NCI-H1694 treated with DMSO at 0.1 percent for 48 hours (cell line): ENCODE measurements around the gene CRMP1.
"Not testable (repeated sequence)": the region's sequence is repeated elsewhere in the genome, so short reads cannot be mapped to it uniquely, and the experiment has no call there.

Experiments
- DNase-seq: peaks from one replicate; lab custom pipeline; 2025; lab: John Stamatoyannopoulos, UW

CRMP1 gene

GRCh38 chr4:5856362-5856761 is 36.5 kb downstream of the CRMP1 start:
- DNase-seq = not testable (repeated sequence)

DNA sequence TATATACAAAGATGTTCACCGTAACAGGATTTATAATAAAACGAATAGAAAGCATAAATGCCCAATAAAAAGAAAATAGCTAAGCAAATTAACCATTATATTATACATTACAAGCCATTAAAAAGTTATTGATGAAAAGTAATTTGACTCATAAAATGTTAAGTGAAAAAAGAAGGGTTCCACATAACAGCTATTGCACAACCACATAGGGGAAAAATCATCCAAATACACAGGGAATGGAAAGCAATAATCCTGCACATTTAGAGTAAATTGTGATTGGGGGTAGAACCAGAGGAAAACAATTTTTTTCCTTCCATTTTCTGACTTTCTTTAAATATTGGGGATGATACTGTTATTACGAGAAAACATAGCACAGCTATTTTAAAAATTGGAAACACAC is 38.0 kb downstream of the CRMP1 start:
- DNase-seq = no peak

- no peak for DNase-seq
These were observed 40.2 kb downstream of the CRMP1 start for GRCh38 chr4:5852523-5853202.

- DNase-seq = no peak
These were observed 41.1 kb downstream of the CRMP1 start for GRCh38 chr4:5851637-5852301.

DNA sequence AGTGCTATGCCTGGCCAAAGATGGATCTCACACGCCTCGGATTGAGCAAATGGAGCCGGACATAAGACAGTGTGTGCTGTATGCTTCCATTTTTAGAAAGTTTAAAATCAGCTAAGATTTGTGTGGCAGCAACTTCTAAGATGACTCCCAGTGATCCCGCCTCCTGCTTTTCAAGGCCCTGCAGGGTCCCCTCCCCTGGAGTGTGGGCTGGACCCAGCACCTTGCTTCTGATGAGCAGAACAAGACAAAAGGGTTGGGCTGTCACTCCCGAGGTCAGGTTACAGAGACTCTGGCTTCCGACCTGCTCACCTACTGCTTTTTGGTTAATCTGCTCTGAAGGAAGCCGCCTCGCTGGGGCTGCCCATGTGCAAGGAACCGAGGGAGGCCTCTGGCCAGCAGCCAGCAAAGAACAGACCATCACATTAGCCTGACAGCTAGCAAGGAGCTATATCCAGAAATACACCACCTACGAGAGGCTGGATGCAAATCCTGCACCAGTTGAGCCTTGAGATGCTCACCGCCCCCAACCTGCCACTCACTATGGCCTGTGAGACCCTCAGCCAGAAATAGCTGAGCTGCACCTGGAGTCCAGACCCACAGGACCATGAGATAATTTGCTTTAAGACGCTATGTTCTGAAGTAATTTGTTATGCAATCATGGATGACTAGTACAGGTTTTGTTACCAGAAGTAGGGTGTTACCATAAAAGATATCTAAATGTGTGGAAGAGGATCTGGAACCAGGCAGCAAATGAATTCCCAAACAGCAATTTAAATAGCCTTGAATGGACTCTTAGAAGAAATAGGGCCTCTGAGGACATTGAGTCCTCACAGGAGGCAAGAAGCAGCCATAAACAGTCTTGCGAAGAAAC is 47.6 kb downstream of the CRMP1 start:
- DNase-seq = no peak

DNA sequence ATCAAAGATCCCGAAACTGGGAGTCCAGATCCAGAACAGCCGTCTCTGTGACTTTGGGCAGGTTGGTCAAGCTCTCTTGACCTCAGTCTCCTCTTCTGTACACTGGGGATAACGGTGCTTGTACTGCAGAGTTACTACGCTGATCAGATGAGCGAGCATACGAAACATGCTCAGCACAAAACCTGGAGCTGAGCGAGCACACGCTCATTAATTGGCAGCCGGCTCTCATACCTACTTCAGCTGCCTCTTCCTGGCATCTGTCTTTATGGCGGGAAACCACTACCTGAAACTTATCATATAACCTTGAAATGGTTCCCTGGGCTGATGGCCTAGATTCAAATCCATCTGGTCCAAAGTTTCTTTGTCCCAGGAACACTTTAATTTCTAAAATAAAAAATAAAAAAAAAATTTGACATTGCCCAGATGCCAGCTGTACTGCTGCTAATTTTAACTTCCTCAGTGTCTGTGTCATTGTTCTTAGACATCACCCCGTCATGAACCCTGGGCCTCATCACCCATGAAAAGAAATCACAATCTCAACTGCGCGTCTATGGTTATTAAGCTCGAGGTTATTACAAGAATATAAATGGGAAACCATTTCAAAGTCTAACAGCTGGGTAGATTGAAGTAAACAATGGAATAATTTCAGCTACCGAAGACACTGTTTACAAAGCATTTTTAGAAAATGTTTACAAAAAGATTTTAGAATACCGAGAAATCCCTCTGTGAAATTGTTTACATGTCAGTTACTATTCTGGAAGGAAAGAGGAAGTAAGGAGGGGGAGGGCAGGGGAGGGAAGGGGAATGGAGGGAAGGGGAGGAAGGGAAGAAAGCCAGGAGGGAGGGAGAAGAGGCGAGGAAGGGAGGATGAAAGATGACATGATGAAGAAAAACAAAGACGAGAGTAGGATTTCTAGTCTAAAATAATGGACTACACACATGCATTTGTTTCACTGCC is 49.0 kb downstream of the CRMP1 start:
- no peak for DNase-seq

- DNase-seq = no peak
These were observed 50.4 kb downstream of the CRMP1 start for GRCh38 chr4:5842456-5842855.

GRCh38 chr4:5839751-5840674 is 52.9 kb downstream of the CRMP1 start:
- DNase-seq = no peak

DNA sequence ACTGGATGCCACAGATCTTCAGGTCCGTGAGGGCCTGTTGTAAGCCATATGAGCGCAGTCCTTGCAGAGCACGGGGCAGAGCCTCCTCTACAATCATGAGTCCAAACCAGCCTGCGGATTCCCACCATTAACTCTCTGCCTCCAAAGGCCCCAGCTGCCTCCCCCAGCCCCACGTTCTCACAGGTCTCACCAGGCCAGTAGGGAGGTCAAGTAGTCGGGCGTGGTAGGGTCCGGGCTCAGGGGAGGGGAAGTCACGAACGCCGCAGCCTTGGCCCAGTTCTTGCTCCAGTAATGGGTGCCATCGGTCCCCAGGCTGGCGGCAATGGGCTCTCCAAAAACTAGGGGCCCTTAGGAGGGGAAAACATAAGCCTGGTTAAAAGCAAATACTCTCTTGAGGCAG is 53.6 kb downstream of the CRMP1 start:
- DNase-seq = no peak

- not testable (repeated sequence) for DNase-seq
These were observed 55.4 kb downstream of the CRMP1 start for GRCh38 chr4:5837483-5837882.

DNA sequence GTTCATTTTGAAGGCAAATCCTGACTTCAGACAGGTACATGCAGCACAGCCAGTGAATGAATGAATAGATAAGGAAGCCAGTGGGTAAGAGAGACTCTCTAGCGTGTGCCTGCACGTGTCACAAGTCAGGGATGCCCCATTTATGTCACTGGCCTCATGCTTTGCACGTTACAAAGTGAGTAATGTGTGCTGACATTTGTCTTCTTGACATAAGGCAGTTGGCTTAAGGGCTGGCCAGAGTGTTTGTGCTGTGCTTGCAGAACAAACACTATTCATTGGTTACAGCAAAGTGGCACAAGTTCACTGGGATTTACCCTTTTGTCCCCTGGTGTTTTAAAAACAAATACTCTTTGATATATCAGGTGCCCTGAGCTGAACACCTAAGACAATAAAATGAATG is 55.9 kb downstream of the CRMP1 start:
- no peak for DNase-seq

- no peak for DNase-seq
These were observed 64.9 kb downstream of the CRMP1 start for GRCh38 chr4:5828005-5828391.

DNA sequence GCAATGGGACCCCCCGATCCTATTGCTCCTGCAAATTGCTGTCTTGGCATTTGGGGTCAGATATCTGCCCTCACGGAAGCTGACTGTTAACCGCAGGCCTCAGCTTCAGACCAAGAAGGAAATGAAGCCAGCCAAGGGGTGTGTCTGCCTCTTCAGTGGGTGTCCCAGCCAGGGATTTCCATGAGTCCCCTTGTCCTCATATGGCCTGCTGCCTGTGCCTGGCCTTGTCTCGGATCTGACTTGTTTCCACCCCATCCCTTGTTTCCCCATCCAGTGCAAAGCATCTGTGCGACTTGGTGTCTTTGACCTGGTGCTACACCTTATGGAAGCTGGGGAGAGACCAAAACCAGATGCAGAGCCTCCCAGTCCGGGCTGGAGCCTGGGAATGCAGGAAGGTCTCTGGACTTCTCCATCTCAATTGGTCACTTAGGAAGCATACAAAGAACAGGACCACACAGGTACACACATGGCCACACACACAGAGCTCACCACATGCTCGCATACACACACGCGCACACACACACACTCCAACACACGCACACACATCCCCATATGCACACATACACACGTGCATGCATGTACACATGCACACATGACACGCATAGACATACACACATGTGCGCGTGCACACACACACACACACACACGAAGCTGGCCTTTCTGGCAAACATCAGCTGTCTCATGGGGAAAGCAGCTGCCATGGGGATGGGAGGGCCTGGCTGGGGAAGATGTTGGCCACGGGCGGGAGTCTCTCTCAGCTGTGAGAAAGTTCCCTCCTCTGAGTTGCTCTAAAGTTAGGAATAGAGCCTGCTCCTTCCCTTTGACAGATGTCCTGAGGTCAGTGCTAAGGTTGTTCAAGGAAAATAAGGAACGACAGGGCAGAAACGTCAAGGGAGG is 65.5 kb downstream of the CRMP1 start:
- DNase-seq = no peak

- no peak for DNase-seq
These were observed 66.3 kb downstream of the CRMP1 start for GRCh38 chr4:5826437-5827107.

- no peak for DNase-seq
These were observed 67.4 kb downstream of the CRMP1 start for GRCh38 chr4:5825321-5826041.

GRCh38 chr4:5824635-5825034 is 68.3 kb downstream of the CRMP1 start:
- DNase-seq = peak; percentile 6

GRCh38 chr4:5824227-5824626 is 68.7 kb downstream of the CRMP1 start:
- no peak for DNase-seq

GRCh38 chr4:5823542-5824211 is 69.2 kb downstream of the CRMP1 start:
- DNase-seq = no peak
